Muscle of back (tissue), 11 donors: ENCODE measurements around the gene ATP6AP1. TPM values are rescaled to one million over a fixed set of nuclear protein-coding genes. Genes with fewer than 3 reads are reported as not detected.

Experiments
- DNase-seq, 3 donors: peaks; one replicate each; pipeline versions ENCODE4 v3.0.0 to v3.0.0-alpha.2; 2013
- polyA plus RNA-seq, 10 donors: library from polyadenylated mRNA; unstranded; fragments of 120-200 nt; gene quantifications; one replicate each; pipeline ENCODE4 v1.2.1, GENCODE V29; 2013; ENCODE audit not compliant: insufficient read length in 10 of 10

Gene ATP6AP1
- polyA plus RNA-seq, 10 donors, result 52.3 to 72.3 (median 59.8) TPM

GRCh38 chrX:154469880-154470279, 41.4 kb downstream of the ATP6AP1 start:
- DNase-seq, result no peak

- DNase-seq, result no peak
Measured at GRCh38 chrX:154470434-154470833, 42.0 kb downstream of the ATP6AP1 start.

- no peak for DNase-seq
Measured at GRCh38 chrX:154470914-154471568, 42.6 kb downstream of the ATP6AP1 start.

GRCh38 chrX:154471839-154472684, 43.6 kb downstream of the ATP6AP1 start:
- no peak for DNase-seq

GRCh38 chrX:154472685-154473632, 44.5 kb downstream of the ATP6AP1 start:
- DNase-seq, result no peak

- DNase-seq, result no peak
Measured at GRCh38 chrX:154473683-154474082, 45.2 kb downstream of the ATP6AP1 start.

GRCh38 chrX:154476821-154477220, 48.3 kb downstream of the ATP6AP1 start:
- DNase-seq, result peak in 1 of 3 donors; percentile 23

- no peak for DNase-seq
Measured at GRCh38 chrX:154477891-154478477, 49.5 kb downstream of the ATP6AP1 start.

- DNase-seq, result peak; percentile 79 to 94 (median 89)
Measured at GRCh38 chrX:154478728-154479622, 50.5 kb downstream of the ATP6AP1 start, which contains the start of gene LAGE3. Gene LAGE3, minus strand, starts transcription at chrX:154479281. Its CDS starts 366 bp downstream, at chrX:154478915.

GRCh38 chrX:154481195-154481594, 52.7 kb downstream of the ATP6AP1 start:
- DNase-seq, result no peak

- no peak for DNase-seq
Measured at GRCh38 chrX:154481911-154482601, 53.6 kb downstream of the ATP6AP1 start.

- no peak for DNase-seq
Measured at GRCh38 chrX:154482786-154483185, 54.3 kb downstream of the ATP6AP1 start.

GRCh38 chrX:154483325-154483724, 54.8 kb downstream of the ATP6AP1 start:
- no peak for DNase-seq

- DNase-seq, result no peak
Measured at GRCh38 chrX:154484255-154485149, 56.0 kb downstream of the ATP6AP1 start.

- peak in 1 of 3 donors; percentile 21 for DNase-seq
Measured at GRCh38 chrX:154485150-154486051, 56.9 kb downstream of the ATP6AP1 start.

GRCh38 chrX:154486052-154486395, 57.5 kb downstream of the ATP6AP1 start:
- DNase-seq, result peak in 1 of 3 donors; percentile 50
